Thyroid gland (tissue), 4 donors: Measurements from ENCODE around the gene CCDC157. TPM values are rescaled to one million over a fixed set of nuclear protein-coding genes. Genes with fewer than 3 reads are reported as not detected.

Source experiments
- DNase-seq, 2 donors: peaks; one replicate each; pipeline ENCODE4 v3.0.0-alpha.2; 2019
- H3K27ac ChIP-seq, 3 donors: fragments of 200-600 bp; sonication (generic); 1 replicate in 2 of 3; 2 replicates in 1 of 3; pipeline ENCODE4 v1.5.1; 2016 to 2019; ENCODE audit warnings: mild to moderate bottlenecking in 1 of 3, moderate library complexity in 1 of 3
- H3K27me3 ChIP-seq: fragments of 200-600 bp; sonication (generic); one replicate; pipeline ENCODE4 v1.5.1; 2019
- H3K36me3 ChIP-seq, 2 donors: fragments of 200-600 bp; sonication (generic); one replicate each; pipeline ENCODE4 v1.5.1; 2016 to 2019
- H3K4me1 ChIP-seq, 2 donors: fragments of 200-600 bp; sonication (generic); one replicate each; pipeline ENCODE4 v1.5.1; 2017 to 2019
- H3K4me3 ChIP-seq, 3 donors: fragments of 200-600 bp; sonication (generic); replicated peaks in 1 of 3; 1 replicate in 2 of 3; 2 replicates in 1 of 3; pipeline ENCODE4 v1.5.1; 2016; ENCODE audit warnings: mild to moderate bottlenecking in 1 of 3
- H3K9me3 ChIP-seq: fragments of 200-600 bp; sonication (generic); one replicate; pipeline ENCODE4 v1.5.1; 2017
- POLR2A ChIP-seq, 2 donors: fragments of 450-650 bp; IDR thresholded peaks; one replicate each; pipeline ENCODE4 v1.6.1; 2017; ENCODE audit warnings: antibody characterized with exemption in 2 of 2, mild to moderate bottlenecking in 2 of 2, moderate library complexity in 1 of 2
- WGBS, 2 donors: methylation state at CpG; one replicate each; pipeline ENCODE4 v1.1.5; 2017; 5-methylcytosine and 5-hydroxymethylcytosine counted together
- intact Hi-C: fragments of 100-400 bp; cut with DNase I; formaldehyde crosslinking; loops from one replicate; pipeline ENCODE4 v1.15.1; 2023
- total RNA-seq, 4 donors: library from RNA; depleted of rRNA; stranded (reverse); fragments of >200 nt; gene quantifications; one replicate each; pipeline ENCODE4 v1.2.3, GENCODE V29; 2016
- TF ChIP-seq, protein P1 (sequence below), 6 experiments: fragments of 200-600 bp in 3 of 6; fragments of 450-650 bp in 3 of 6; sonication (generic) in 3 of 6; IDR thresholded peaks; one replicate each; pipeline ENCODE4 v1.5.1; 2016 to 2019; ENCODE audit warnings: antibody characterized with exemption in 6 of 6, mild to moderate bottlenecking in 2 of 6, inconsistent platforms in 1 of 6, moderate library complexity in 1 of 6

The CCDC157 gene
- total RNA-seq, 4 donors from 2014 or later: 8.1 to 18.3 (median 15.6) TPM

DNA sequence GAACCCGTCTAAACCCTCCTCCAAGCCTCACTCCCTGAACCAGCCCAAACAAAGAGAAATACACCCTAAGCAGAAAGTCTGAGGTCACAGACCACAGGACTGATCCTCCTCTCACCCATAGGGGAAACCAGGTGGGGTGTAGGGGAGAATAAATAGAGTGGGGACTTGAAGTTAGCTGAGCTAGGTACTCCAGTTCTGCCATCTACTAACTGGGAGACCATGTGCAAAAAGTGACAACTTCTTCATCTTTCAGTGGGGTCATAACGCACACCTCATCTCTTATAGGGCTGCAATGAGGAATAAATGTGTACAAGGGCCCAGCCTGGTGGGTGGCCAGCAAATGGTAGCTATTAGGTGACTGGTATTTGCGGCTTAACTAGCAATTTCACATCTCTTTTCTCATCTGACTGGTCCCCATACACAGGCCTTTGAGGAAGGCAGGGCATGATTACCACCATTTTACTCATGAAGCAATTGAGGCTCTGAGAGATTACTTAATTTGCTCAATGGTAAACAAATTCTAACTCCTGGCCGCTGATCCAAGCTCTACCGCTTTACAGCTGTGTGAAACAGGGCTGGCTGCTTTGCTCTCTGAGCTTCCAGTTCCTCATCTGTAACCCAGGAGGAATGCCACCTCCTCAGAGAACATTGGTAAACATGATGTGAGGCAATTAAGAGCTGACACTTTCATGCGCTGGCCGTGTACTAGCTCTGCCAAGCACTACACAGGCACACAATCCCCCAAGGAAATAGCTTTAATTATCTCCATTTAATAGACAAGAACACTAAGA lies 46.7 kb upstream of the CCDC157 start:
- Histone ChIP-seq H3K36me3 (no peaks in the 10 kb centered on the region), H3K4me1 (peaks cover 82 to 98% of the 10 kb centered on the region in 2 donors), H3K9me3 (no peaks in the 10 kb centered on the region), H3K27me3 (no peaks in the 10 kb centered on the region), H3K4me3 (no peak overlapping the region), H3K27ac (peak overlapping the region; percentile 51 to 87 (median 84))
- intact Hi-C loops: no loop called here
- no peak for DNase-seq
- 51 to 71% methylated on average over 7 of the region's 7 CpGs for WGBS, 2 donors
- TF ChIP-seq, protein P1, sequence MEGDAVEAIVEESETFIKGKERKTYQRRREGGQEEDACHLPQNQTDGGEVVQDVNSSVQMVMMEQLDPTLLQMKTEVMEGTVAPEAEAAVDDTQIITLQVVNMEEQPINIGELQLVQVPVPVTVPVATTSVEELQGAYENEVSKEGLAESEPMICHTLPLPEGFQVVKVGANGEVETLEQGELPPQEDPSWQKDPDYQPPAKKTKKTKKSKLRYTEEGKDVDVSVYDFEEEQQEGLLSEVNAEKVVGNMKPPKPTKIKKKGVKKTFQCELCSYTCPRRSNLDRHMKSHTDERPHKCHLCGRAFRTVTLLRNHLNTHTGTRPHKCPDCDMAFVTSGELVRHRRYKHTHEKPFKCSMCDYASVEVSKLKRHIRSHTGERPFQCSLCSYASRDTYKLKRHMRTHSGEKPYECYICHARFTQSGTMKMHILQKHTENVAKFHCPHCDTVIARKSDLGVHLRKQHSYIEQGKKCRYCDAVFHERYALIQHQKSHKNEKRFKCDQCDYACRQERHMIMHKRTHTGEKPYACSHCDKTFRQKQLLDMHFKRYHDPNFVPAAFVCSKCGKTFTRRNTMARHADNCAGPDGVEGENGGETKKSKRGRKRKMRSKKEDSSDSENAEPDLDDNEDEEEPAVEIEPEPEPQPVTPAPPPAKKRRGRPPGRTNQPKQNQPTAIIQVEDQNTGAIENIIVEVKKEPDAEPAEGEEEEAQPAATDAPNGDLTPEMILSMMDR (IDR thresholded peaks at IDR 0.05): peak in 1 of 6 experiments; percentile 13
- TF ChIP-seq POLR2A (IDR thresholded peaks at IDR 0.05): no peak

DNA sequence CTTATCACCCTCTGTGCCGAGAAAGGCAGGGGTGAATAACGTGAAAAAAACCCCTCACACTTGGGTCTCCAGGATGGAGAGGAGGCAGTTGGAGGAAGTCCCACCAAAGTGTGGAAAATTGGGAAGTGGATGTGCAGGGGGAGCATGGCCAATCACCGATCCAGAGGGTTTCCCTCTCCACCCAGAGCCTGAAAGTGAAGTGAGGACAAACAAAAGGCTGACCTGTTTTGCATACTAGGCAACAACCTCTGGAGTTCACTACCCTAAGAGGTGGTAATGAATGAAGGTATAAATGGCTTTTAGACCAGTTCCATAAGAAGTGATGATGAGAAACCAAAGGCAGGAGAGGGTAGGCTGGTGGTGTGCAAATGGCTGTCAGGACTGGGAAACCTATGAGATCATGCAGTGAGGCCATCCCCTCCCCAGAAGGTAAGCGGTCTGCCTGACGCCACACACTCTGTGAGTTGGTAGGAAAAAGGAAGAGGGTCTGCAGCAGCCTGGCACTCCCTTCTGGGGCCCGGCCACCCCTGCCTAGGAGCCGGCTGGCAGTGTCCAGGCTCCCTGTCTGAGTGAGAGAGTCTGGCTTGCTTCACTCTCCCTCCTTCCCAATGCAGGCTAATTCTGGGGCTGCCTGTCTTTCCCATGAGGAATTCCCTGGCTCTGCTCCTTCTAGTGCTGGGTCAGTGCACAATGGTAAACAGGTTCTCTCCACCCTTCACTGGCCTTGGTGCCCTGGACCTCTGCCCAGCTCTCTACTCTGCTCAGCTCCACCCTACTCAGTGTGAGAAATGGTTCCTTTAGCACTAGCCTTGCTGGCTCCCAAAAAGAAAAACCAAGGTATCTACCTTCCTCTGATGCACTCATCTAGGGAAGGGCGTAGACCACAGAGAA lies 45.7 kb upstream of the CCDC157 start:
- Histone ChIP-seq H3K4me1 (peaks cover 80 to 98% of the 10 kb centered on the region in 2 donors), H3K36me3 (no peaks in the 10 kb centered on the region), H3K27me3 (no peaks in the 10 kb centered on the region), H3K9me3 (no peaks in the 10 kb centered on the region), H3K4me3 (no peak overlapping the region), H3K27ac (peak overlapping the region; percentile 65 to 87 (median 84))
- intact Hi-C loops: no loop called here
- TF ChIP-seq, protein P1 (IDR thresholded peaks at IDR 0.05): no peak
- peak in 1 of 2 donors; percentile 56 for TF ChIP-seq POLR2A (IDR thresholded peaks at IDR 0.05)
- 30 to 31% methylated on average over 8 of the region's 8 CpGs for WGBS, 2 donors
- peak; percentile 96 to 97 for DNase-seq

DNA sequence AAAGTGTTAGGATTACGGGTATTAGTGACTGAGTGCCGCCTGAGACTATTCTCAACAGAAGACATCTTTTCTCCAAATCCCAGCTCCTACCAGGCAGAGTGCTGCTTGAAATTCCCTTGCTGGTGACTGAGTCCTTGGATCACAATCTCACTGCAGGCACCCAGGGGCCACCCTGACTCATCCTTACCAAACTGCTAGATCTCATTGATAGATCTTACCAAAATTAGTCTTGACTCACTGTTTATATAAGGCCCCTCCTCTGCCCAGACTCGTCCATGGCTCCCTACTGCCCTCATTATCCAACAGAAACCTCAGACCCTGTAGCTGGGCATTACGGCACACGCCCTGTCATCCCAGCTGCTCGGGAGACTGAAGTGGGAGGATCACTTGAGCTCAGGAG lies 44.8 kb upstream of the CCDC157 start:
- WGBS, 2 donors: 63 to 64% methylated on average over 6 of the region's 6 CpGs
- Histone ChIP-seq H3K27me3 (no peaks in the 10 kb centered on the region), H3K4me3 (no peak overlapping the region), H3K9me3 (no peaks in the 10 kb centered on the region), H3K36me3 (no peaks in the 10 kb centered on the region), H3K4me1 (peaks cover 79 to 98% of the 10 kb centered on the region in 2 donors), H3K27ac (peak overlapping the region; percentile 65 to 87 (median 84))
- DNase-seq: no peak
- intact Hi-C loops: no loop called here
- TF ChIP-seq, protein P1 (IDR thresholded peaks at IDR 0.05): no peak
- no peak for TF ChIP-seq POLR2A (IDR thresholded peaks at IDR 0.05)

DNA sequence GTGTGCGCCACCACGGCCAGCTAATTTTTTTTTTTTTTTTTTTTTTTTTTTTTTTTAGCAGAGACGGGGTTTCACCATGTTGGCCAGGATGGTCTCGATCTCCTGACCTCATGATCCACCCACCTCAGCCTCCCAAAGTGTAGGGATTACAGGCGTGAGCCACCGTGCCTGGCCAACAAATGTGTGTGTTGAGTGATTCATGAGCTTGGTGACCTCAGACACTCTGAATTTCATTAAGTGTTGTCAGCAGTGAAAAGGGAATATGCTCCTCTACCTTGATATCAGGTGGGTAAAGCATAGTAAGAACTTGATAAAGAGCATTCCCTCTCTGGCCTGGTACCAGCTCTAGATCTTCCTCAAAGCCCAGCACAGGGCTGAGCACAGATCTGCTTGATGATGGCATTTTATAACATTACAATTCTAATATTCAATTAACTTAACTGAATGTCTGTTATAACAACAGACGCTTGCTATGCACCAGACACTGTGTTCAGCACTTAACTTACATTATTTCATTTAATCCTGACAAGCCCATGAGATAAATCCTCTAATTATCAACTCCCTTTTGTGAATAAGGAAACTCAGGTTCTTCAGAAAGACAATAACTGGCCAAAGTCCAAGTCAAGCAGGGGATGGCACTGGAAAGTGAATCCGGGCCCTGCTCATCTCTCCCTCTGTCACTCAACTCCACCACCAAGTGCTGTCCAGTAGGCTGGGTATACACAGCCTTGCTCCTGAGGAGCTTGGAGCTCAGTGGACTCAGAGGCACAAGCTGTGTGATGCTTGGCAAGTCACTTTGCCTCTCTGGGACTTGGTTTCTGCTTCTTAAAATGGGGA lies 43.1 kb upstream of the CCDC157 start:
- TF ChIP-seq, protein P1 (IDR thresholded peaks at IDR 0.05): no peak
- no peak for TF ChIP-seq POLR2A (IDR thresholded peaks at IDR 0.05)
- intact Hi-C loops: no loop called here
- DNase-seq: no peak
- H3K36me3 ChIP-seq: no peaks in the 10 kb centered on the region
- no peaks in the 10 kb centered on the region for H3K27me3 ChIP-seq
- H3K9me3 ChIP-seq: no peaks in the 10 kb centered on the region
- peaks cover 71 to 97% of the 10 kb centered on the region in 2 donors for H3K4me1 ChIP-seq
- H3K4me3 ChIP-seq: no peak overlapping the region
- WGBS, 2 donors: 90% methylated on average over 7 to 8 of the region's 8 CpGs
- H3K27ac ChIP-seq: peak overlapping the region in 2 of 3 donors; percentile 31 to 39
